Measurements from ENCODE around the gene BMPR1A. TPM values are rescaled to one million over a fixed set of nuclear protein-coding genes. Genes with fewer than 3 reads are reported as not detected.

The BMPR1A gene
- 10 to 100 TPM; 29.3 to 45.2 (median 38.0) TPM for total RNA-seq

DNA sequence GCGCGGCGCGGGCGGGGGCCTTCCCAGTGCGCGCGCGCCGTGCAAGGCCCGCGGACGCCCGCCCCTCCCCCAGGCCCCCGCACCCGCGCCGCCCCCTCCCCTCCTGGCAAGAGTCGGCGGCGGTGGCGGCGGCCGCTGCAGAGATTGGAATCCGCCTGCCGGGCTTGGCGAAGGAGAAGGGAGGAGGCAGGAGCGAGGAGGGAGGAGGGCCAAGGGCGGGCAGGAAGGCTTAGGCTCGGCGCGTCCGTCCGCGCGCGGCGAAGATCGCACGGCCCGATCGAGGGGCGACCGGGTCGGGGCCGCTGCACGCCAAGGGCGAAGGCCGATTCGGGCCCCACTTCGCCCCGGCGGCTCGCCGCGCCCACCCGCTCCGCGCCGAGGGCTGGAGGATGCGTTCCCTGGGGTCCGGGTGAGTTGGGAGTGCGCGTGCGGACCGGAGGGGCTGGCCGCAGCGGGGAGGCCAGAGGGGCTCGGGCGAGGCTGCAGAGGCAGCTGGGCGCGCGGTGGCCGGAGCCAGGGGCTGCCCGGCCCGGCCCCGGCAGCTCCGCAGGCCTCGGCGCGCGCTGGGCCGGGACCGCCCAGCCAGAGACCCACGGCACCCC is at the start of gene BMPR1A:
TSS of gene BMPR1A (plus strand) at position 109 of the 602 bp plus-strand sequence. CDS start 119,400 bp downstream, outside the sequence.
- Histone ChIP-seq H3K9me3 (no peaks in the 10 kb centered on the region), H3K27ac (peak within 1 kb of the TSS; percentile 95 to 99 (median 98)), H3K36me3 (no peaks in the 10 kb centered on the region), H3K4me1 (peaks cover 0 to 74% (median 33%) of the 10 kb centered on the region in 4 donors), H3K27me3 (no peaks in the 10 kb centered on the region), H3K4me3 (peak within 1 kb of the TSS; percentile 76 to 90 (median 84))
- intact Hi-C loops (cut with DNase I; ENCODE audit: low total_unique reads) (loop anchor here (5.0 kb wide), 1 partner anchor 44 kb away; no protein-coding TSS in a partner anchor), in situ Hi-C loops (cut with MboI; ENCODE audit: low pct_ligation_motif_present in 1 of 4, low pct_unique_long_range_greater_than_20kb in 1 of 4, low sequenced_read_pairs in 3 of 4) (no loop called here)
- 2% methylated on average over 23 of the region's 85 CpGs; no CpG with 5 or more reads in 1 of the 2 donors for WGBS, 2 donors (ENCODE audit: low coverage in 1 of 2)
- DNase-seq: no peak
- peak; percentile 51 to 83 (median 80) for TF ChIP-seq POLR2AphosphoS5 (IDR thresholded peaks at IDR 0.05)
- no peak for TF ChIP-seq EP300 (IDR thresholded peaks at IDR 0.05; ENCODE audit: low read depth)

DNA sequence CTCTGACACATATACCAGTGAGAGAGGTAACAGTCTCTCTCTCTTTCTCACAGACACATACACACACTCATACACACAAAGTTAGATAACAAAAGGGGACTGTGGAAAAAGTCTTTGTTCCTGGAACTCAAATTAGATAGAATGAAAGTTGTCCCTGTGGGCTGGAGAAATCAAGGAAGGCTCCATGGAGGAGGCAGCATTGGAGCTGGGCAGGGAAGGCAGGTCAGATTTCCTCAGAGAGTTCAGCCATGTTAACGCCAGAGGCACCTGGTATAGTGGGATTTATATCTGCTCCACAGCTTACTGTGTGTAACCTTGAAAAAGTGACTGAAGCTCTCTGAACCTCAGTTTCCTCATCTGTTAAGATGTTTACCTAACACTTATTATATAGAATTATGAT is 49.4 kb upstream of the BMPR1A start:
- Histone ChIP-seq H3K9me3 (no peaks in the 10 kb centered on the region), H3K4me3 (no peak overlapping the region), H3K27me3 (no peaks in the 10 kb centered on the region), H3K36me3 (no peaks in the 10 kb centered on the region), H3K4me1 (peaks cover 3 to 11% (median 6%) of the 10 kb centered on the region in 4 donors), H3K27ac (no peak overlapping the region)
- 94% methylated on average over 1 of the region's 1 CpG; no CpG with 5 or more reads in 1 of the 2 donors for WGBS, 2 donors (ENCODE audit: low coverage in 1 of 2)
- TF ChIP-seq, protein P1, sequence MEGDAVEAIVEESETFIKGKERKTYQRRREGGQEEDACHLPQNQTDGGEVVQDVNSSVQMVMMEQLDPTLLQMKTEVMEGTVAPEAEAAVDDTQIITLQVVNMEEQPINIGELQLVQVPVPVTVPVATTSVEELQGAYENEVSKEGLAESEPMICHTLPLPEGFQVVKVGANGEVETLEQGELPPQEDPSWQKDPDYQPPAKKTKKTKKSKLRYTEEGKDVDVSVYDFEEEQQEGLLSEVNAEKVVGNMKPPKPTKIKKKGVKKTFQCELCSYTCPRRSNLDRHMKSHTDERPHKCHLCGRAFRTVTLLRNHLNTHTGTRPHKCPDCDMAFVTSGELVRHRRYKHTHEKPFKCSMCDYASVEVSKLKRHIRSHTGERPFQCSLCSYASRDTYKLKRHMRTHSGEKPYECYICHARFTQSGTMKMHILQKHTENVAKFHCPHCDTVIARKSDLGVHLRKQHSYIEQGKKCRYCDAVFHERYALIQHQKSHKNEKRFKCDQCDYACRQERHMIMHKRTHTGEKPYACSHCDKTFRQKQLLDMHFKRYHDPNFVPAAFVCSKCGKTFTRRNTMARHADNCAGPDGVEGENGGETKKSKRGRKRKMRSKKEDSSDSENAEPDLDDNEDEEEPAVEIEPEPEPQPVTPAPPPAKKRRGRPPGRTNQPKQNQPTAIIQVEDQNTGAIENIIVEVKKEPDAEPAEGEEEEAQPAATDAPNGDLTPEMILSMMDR (IDR thresholded peaks at IDR 0.05): no peak
- TF ChIP-seq POLR2A (IDR thresholded peaks at IDR 0.05): no peak
- TF ChIP-seq POLR2AphosphoS5 (IDR thresholded peaks at IDR 0.05): no peak
- no peak for TF ChIP-seq EP300 (IDR thresholded peaks at IDR 0.05; ENCODE audit: low read depth)
- in situ Hi-C loops (cut with MboI; ENCODE audit: low pct_ligation_motif_present in 1 of 4, low pct_unique_long_range_greater_than_20kb in 1 of 4, low sequenced_read_pairs in 3 of 4): loop anchor here in 2 of 4 donors (5.0 to 10.0 kb wide), 2 partner anchors 195 to 198 kb away; no protein-coding TSS in a partner anchor
- intact Hi-C loops (cut with DNase I; ENCODE audit: low total_unique reads): no loop called here
- DNase-seq: no peak

DNA sequence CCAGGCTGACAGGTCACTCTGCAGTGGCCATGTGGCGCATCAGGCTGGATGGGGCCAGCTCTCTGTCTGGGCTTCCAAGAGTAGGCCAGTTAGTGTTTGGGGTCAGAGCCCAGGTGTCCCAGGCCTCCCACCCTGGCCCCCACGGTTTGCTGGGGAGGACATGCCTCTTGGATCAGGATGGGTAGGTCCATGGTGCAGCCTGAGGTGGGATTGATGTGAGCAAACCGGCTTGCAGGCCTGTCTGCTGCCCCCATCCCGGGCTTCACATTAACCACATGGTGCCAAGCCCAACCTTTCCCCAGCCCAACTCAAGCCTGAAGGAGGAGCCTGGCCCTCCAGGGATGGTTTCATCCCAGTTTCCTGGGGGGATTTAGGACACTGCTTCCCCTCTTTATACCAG is 48.9 kb upstream of the BMPR1A start:
- H3K36me3 ChIP-seq: no peaks in the 10 kb centered on the region
- TF ChIP-seq, protein P1 (IDR thresholded peaks at IDR 0.05): no peak
- TF ChIP-seq POLR2AphosphoS5 (IDR thresholded peaks at IDR 0.05) (no peak), EP300 (IDR thresholded peaks at IDR 0.05; ENCODE audit: low read depth) (no peak), POLR2A (IDR thresholded peaks at IDR 0.05) (no peak)
- H3K4me1 ChIP-seq: peaks cover 7 to 15% (median 11%) of the 10 kb centered on the region in 4 donors
- no peak overlapping the region for H3K4me3 ChIP-seq
- H3K27me3 ChIP-seq: no peaks in the 10 kb centered on the region
- in situ Hi-C loops (cut with MboI; ENCODE audit: low pct_ligation_motif_present in 1 of 4, low pct_unique_long_range_greater_than_20kb in 1 of 4, low sequenced_read_pairs in 3 of 4) (loop anchor here in 2 of 4 donors (5.0 to 10.0 kb wide), 2 partner anchors 195 to 197 kb away; no protein-coding TSS in a partner anchor), intact Hi-C loops (cut with DNase I; ENCODE audit: low total_unique reads) (no loop called here)
- whole genome bisulfite sequencing, 2 donors (ENCODE audit: low coverage in 1 of 2): 65% methylated on average over 4 of the region's 4 CpGs; no CpG with 5 or more reads in 1 of the 2 donors
- H3K27ac ChIP-seq: peak overlapping the region in 1 of 4 donors; percentile 21
- no peak for DNase-seq
- no peaks in the 10 kb centered on the region for H3K9me3 ChIP-seq

DNA sequence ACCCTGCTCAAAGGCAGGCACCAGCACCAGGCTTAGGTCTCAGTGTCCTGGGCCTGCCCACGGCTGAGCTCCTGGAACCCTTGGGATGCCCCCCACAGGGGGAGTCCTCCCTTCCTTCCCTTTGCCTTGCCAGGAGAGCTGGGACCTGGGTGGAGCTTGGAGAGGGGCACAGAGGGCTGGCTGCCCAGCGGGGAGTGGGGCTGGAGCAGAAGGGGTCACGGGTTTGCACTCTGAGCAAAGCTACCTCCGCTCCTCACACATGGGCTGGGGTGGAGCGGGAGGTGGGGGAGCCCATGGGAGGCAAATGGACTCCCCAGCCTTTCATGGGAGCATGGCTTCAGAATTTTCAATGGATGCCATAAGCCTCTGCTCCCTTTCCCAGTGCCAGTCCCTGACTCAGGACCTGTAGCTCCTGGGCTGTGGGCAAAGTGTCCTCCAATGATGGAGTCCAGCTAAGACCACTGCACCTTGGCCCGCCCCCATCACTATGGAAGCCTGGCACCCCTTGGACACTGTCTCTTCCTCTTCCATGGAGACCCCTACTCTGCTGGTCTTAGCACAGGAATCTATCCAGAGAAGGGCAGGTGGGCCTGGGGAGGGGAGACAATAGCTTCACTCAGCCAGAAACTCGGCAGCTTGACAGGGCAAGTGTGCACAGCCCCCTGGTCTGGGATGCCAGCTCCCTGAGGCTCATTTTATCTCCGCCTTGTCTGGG is 48.2 kb upstream of the BMPR1A start:
- no peak overlapping the region for H3K4me3 ChIP-seq
- no peaks in the 10 kb centered on the region for H3K9me3 ChIP-seq
- in situ Hi-C loops (cut with MboI; ENCODE audit: low pct_ligation_motif_present in 1 of 4, low pct_unique_long_range_greater_than_20kb in 1 of 4, low sequenced_read_pairs in 3 of 4) (loop anchor here in 2 of 4 donors (5.0 to 10.0 kb wide), 2 partner anchors 194 to 197 kb away; no protein-coding TSS in a partner anchor), intact Hi-C loops (cut with DNase I; ENCODE audit: low total_unique reads) (no loop called here)
- WGBS, 2 donors (ENCODE audit: low coverage in 1 of 2): 92% methylated on average over 8 of the region's 8 CpGs; no CpG with 5 or more reads in 1 of the 2 donors
- H3K4me1 ChIP-seq: peaks cover 8 to 15% (median 13%) of the 10 kb centered on the region in 4 donors
- no peaks in the 10 kb centered on the region for H3K27me3 ChIP-seq
- peak overlapping the region in 1 of 4 donors; percentile 21 for H3K27ac ChIP-seq
- no peaks in the 10 kb centered on the region for H3K36me3 ChIP-seq
- TF ChIP-seq, protein P1 (IDR thresholded peaks at IDR 0.05): no peak
- TF ChIP-seq POLR2A (IDR thresholded peaks at IDR 0.05) (no peak), POLR2AphosphoS5 (IDR thresholded peaks at IDR 0.05) (no peak), EP300 (IDR thresholded peaks at IDR 0.05; ENCODE audit: low read depth) (no peak)
- DNase-seq: no peak
